Spinal cord (tissue), 10 donors: ENCODE data around the gene CHCT1. TPM values are rescaled to one million over a fixed set of nuclear protein-coding genes. Genes with fewer than 3 reads are reported as not detected.

ENCODE experiments used
- DNase-seq, 6 donors: peaks; one replicate each; pipeline versions ENCODE4 v3.0.0 to v3.0.0-alpha.2; 2013 to 2015; ENCODE audit warnings: low spot score in 6 of 6, low read depth in 4 of 6
- H3K27ac ChIP-seq: one replicate; pipeline ENCODE4 v1.5.1; 2013; ENCODE audit warnings: low read depth, low read length, control low read depth
- H3K27me3 ChIP-seq: one replicate; pipeline ENCODE4 v1.6.1; 2013; ENCODE audit warnings: low read length; ENCODE audit not compliant: control insufficient read depth, insufficient read depth
- H3K36me3 ChIP-seq: one replicate; pipeline ENCODE4 v1.6.1; 2013; ENCODE audit warnings: low read length; ENCODE audit not compliant: control insufficient read depth, insufficient read depth
- H3K4me1 ChIP-seq: one replicate; pipeline ENCODE4 v1.6.1; 2013; ENCODE audit warnings: low read length; ENCODE audit not compliant: control insufficient read depth, insufficient read depth
- H3K4me3 ChIP-seq: one replicate; pipeline ENCODE4 v1.5.1; 2013; ENCODE audit warnings: low read depth, low read length, control low read depth
- H3K9me3 ChIP-seq: one replicate; pipeline ENCODE4 v1.6.1; 2013; ENCODE audit warnings: low read length; ENCODE audit not compliant: control insufficient read depth, insufficient read depth
- WGBS: methylation state at CpG from one replicate; pipeline ENCODE4 v1.1.5; 2013; ENCODE audit warnings: missing lambda C conversion rate; ENCODE audit not compliant: insufficient coverage; 5-methylcytosine and 5-hydroxymethylcytosine counted together
- polyA plus RNA-seq, 2 donors: library from polyadenylated mRNA; unstranded; fragments of 120-200 nt; gene quantifications; one replicate each; pipeline ENCODE4 v1.2.1, GENCODE V29; 2013; ENCODE audit not compliant: insufficient read length in 2 of 2
- total RNA-seq, 2 donors: library from RNA; depleted of rRNA in 1 of 2; stranded (reverse); fragments of 120-200 nt in 1 of 2; fragments of >200 nt in 1 of 2; gene quantifications; one replicate each; pipeline versions ENCODE4 v1.2.3 to v1.2.4, GENCODE V29; 2013 to 2014
- donor health status: healthy.

The CHCT1 gene
- total and polyA plus RNA-seq, 4 donors = 0.17 TPM; not detected in 3

GRCh38 chr17:60435244-60436167 is 13.2 kb downstream of the CHCT1 start:
- DNase-seq = peak; percentile 82 to 97 (median 84)
- no peaks in the 10 kb centered on the region for H3K27me3 ChIP-seq
- no peak overlapping the region for H3K4me3 ChIP-seq
- H3K27ac ChIP-seq = peak overlapping the region; percentile 10
- H3K9me3 ChIP-seq = peaks cover 5% of the 10 kb centered on the region
- WGBS = 76% methylated on average over 19 of the region's 28 CpGs
- H3K4me1 ChIP-seq = peaks cover 7% of the 10 kb centered on the region
- H3K36me3 ChIP-seq = no peaks in the 10 kb centered on the region

- Histone ChIP-seq H3K4me3 (no peak overlapping the region), H3K27me3 (no peaks in the 10 kb centered on the region), H3K36me3 (no peaks in the 10 kb centered on the region), H3K4me1 (peaks cover 10% of the 10 kb centered on the region), H3K9me3 (peaks cover 5% of the 10 kb centered on the region), H3K27ac (no peak overlapping the region)
- no peak for DNase-seq
- WGBS = 72% methylated on average over 4 of the region's 5 CpGs
Measured at GRCh38 chr17:60436676-60437075, 14.4 kb downstream of the CHCT1 start.

DNA sequence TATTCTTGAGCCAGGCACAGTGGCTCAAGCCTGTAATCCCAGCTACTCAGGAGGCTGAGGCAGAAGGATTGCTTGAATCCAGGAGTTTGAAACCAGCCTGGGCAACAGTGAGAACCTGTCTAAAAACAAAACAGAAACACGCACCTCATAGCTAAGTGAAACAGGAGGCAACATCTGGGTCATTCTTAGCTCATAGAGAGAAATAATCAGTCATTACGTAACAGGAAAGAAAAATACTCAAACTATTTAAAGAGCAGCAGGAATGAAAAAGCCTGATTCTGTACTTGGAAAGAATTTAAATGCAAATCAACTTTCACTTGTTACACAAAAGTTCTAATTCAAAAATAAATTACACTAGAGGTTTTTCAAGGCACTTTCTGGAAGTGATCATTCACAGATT is 17.2 kb downstream of the CHCT1 start:
- H3K4me1 ChIP-seq = peaks cover 14% of the 10 kb centered on the region
- H3K9me3 ChIP-seq = no peaks in the 10 kb centered on the region
- no peaks in the 10 kb centered on the region for H3K36me3 ChIP-seq
- WGBS = no CpG with 5 or more reads among the region's 2 CpGs
- H3K27ac ChIP-seq = no peak overlapping the region
- H3K4me3 ChIP-seq = no peak overlapping the region
- no peaks in the 10 kb centered on the region for H3K27me3 ChIP-seq
- no peak for DNase-seq

DNA sequence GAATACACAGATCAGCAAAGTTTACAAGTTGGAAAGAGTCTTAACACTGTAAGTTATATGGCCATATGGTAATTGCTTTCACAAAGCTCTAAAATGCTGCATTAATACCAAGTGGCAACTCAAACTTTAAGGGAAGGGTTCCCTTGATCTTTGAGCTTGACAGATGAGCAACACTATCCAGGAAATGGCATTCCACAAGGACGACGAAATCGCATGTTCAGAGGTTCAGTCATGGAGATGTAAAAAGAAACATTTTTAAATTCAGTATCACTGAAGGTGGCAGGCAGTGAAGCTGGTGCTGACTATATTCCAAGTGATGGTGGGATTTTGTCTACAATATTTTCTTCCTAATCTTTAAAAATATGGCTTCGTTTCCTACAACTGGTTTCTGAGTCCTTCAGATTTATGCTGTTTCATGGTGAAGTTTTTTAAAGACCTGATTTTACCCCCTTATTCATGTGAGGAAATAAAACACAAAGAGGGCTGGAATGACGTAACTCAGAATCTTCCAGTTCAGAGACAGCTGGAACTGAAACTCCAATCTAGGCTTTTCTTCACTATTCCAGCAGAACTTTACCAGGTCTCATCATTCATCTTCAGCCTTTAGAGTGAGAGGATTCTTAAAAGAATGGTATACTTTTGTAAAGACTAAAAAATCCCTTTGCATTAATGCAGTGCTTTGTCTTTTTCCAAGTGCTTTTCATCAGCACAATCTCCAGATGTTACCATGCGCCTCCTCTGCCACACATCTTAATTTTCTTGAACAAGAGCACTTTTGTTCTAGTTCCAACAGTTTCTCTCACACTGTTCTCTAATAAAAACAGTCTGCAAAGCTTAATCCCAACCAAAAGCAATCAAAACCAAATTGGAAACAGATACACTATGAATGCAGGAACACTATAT is 20.2 kb downstream of the CHCT1 start:
- WGBS = 49% methylated on average over 4 of the region's 6 CpGs
- H3K27ac ChIP-seq = peak overlapping the region; percentile 78
- DNase-seq = peak in 2 of 6 donors; percentile 38 to 47
- no peaks in the 10 kb centered on the region for H3K27me3 ChIP-seq
- peaks cover 2% of the 10 kb centered on the region for H3K36me3 ChIP-seq
- H3K4me3 ChIP-seq = no peak overlapping the region
- no peaks in the 10 kb centered on the region for H3K9me3 ChIP-seq
- peaks cover 8% of the 10 kb centered on the region for H3K4me1 ChIP-seq

DNA sequence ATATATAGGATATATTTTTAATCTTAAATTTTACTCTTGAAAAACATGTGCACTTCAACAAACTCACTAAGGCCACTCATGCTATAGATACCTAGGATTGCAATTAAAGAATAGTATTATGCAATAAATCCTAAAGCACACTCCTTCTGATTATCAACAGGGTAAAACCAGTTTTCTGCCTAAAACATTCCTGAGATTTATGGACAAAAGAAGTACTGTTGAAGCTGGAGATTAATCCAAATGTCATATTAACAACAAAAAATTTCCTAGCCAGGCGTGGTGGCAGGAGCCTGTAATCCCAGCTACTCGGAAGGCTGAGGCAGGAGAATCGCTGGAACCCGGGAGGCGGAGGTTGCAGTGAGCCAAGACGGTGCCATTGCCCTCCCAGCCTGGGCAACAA is 21.4 kb downstream of the CHCT1 start:
- no peak for DNase-seq
- 27% methylated on average over 6 of the region's 6 CpGs for WGBS
- no peak overlapping the region for H3K4me3 ChIP-seq

DNA sequence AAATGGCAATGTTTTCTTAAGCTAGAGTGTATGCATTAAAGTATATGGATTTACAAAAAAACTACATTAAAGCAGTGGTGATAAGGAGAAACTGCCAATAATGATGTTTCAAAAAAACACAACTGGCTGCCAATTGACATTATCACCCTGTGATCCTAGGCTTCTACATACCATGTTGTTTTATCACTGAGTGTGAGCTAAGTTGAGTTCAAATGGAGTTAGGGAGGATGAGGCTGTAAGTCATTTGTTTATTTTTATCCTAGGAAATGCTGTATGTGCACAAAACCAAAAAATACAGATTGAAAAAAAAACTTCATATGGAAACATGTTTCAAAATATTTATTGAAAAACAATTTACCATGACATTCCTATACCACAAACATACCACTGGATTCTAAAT is 22.9 kb downstream of the CHCT1 start:
- peaks cover 8% of the 10 kb centered on the region for H3K4me1 ChIP-seq
- H3K27ac ChIP-seq = no peak overlapping the region
- no peaks in the 10 kb centered on the region for H3K27me3 ChIP-seq
- peaks cover 11% of the 10 kb centered on the region for H3K36me3 ChIP-seq
- DNase-seq = no peak
- no peaks in the 10 kb centered on the region for H3K9me3 ChIP-seq
- no peak overlapping the region for H3K4me3 ChIP-seq

More for the DNA sequence above, 21.4 kb downstream of the CHCT1 start:
- Histone ChIP-seq H3K27ac (peak overlapping the region; percentile 25), H3K4me1 (peaks cover 8% of the 10 kb centered on the region), H3K9me3 (no peaks in the 10 kb centered on the region), H3K27me3 (no peaks in the 10 kb centered on the region), H3K36me3 (peaks cover 5% of the 10 kb centered on the region)

DNA sequence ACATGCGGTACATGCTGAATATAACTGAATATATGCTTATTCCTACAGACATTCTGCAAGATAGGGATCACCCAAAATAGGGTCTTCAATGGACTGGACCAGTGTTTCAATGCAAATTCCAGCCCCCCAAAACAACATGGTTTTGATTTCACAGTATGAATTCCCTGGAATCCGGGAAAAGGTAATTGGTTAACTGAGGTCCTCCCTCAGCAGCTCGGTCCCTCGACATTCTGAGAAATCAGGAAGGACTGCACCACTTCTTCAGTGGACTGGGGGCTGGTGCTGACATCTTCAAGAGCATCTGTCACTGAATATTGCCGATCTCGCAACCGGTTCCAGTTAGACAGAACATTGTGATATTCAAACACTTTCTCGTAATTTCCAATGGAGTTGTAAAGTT is 25.1 kb downstream of the CHCT1 start:
- Histone ChIP-seq H3K4me3 (no peak overlapping the region), H3K27me3 (no peaks in the 10 kb centered on the region), H3K36me3 (peaks cover 22% of the 10 kb centered on the region), H3K27ac (no peak overlapping the region), H3K9me3 (no peaks in the 10 kb centered on the region), H3K4me1 (peaks cover 3% of the 10 kb centered on the region)
- 99% methylated on average over 6 of the region's 8 CpGs for WGBS
- DNase-seq = no peak

GRCh38 chr17:60451071-60451470 is 28.8 kb downstream of the CHCT1 start:
- DNase-seq = no peak
- H3K9me3 ChIP-seq = no peaks in the 10 kb centered on the region
- no peaks in the 10 kb centered on the region for H3K27me3 ChIP-seq
- WGBS = no CpG with 5 or more reads among the region's 1 CpG
- no peaks in the 10 kb centered on the region for H3K4me1 ChIP-seq
- H3K4me3 ChIP-seq = no peak overlapping the region
- H3K36me3 ChIP-seq = peaks cover 36% of the 10 kb centered on the region
- no peak overlapping the region for H3K27ac ChIP-seq

DNA sequence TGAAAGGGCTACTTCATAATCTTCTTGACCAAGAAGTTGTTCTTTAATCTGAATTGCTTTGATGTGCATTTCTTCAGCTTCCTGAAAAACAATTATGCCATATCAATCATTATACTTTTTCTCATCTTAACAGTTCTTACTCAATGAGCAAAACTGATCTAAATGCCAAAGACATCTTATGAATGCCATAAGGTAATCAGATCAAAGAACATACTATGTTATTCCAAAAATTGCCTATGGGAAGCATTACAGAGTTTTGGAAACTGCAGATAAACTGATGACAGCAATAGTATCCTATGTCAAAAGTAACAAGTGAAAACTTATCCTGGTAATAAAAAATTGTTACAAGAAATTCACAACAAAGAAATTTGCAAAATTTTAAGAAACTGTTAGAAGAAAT is 29.7 kb downstream of the CHCT1 start:
- Histone ChIP-seq H3K4me3 (no peak overlapping the region), H3K27ac (no peak overlapping the region), H3K36me3 (peaks cover 41% of the 10 kb centered on the region), H3K9me3 (no peaks in the 10 kb centered on the region), H3K4me1 (no peaks in the 10 kb centered on the region), H3K27me3 (no peaks in the 10 kb centered on the region)
- DNase-seq = no peak
